Measurements from ENCODE around the gene TGM2.

The TGM2 gene

GRCh38 chr20:38130687-38131587 lies 34.1 kb downstream of the TGM2 start:
- DNase-seq, result no peak

DNA sequence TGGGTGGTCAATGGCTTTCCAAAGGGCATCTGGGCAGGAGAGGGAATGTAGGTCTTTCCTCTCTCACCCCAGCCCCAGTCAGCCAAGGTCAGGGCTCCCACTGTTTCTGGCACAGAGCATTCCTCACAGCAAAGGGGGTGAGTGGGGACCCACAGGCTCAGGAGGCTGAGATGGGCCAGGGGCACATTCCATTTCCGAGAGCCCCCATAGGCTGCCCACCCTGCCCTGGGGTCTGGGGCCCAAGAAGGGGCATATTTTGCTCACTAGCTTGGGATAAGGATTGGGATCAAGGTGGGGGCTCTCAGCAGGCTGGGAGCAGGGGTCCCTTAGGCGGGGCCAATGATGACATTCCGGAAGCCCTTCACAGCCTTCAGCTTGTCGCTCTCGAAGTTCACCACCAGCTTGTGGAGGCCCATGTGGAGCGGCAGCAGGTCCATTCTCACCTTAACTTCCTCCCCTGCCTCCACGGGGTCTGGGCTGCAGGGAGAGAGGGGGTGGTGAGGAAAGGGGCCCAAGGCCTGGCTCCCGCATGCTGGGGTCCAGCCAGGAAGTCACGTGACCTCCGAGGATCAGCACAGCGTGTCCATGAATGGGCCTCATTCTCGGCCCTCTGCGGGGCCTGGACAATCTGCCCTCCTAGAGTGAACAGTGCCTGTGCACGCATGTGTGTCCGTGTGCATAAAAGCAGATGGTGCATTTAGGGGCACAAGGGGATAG lies 35.0 kb downstream of the TGM2 start:
- DNase-seq, result no peak

- no peak for DNase-seq
Measured at GRCh38 chr20:38129248-38129865, 35.7 kb downstream of the TGM2 start.

DNA sequence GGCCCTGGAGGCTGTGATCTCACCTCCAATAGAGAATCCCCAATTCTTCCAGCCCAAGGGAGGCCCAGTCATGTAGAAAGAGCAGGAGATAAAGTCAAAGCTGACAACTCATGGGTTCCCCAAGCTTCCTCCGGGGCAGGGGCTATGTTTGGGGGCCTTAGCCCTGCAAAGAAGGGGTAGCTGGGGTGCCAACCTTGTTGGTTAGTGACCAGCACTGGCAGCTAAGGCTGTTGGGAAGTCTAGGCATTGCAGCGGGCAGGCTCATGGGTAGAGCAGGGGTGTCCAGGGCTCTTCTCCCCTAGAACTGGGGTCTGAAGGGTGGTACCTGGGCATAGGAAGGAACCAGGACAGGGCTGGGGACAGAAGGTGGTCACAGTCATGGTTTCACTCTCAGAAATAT lies 36.4 kb downstream of the TGM2 start:
- no peak for DNase-seq

GRCh38 chr20:38127920-38128528 lies 37.0 kb downstream of the TGM2 start:
- DNase-seq, result no peak

DNA sequence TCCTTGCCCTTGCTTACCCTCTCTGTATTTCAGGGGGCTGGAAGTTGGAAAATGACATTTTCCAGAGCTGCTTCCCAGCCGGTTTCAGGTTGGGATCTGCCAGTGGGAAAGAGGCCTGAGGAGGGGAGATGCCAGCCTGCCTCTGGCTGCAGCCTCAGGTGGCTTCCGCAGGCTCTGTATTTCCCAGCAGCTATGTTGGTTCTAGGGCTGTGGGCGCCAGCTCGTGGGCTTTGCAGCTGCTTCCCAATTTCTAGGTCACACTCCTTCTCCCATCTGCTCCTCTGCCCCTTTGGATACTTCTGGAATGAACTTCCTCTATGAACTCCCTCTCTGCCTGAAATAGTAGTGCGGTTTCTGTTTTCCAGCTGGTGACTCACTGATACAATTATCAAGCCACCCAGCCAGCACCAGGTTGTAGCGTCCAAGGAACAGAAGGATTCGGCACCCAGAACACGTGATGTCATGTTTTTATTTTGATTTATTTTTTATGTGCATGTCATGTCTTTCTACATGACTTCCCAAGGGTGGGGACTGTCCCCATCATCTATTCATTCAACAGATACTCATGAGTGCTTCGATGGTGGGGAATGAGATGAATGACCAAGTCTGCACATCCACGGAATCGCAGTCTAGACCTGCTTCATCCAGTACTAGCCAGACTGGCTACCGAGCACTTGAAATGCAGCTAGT lies 38.0 kb downstream of the TGM2 start:
- peak; percentile 75 for DNase-seq

GRCh38 chr20:38126146-38126921 lies 38.7 kb downstream of the TGM2 start:
- DNase-seq, result no peak

GRCh38 chr20:38125157-38126056 lies 39.7 kb downstream of the TGM2 start:
- no peak for DNase-seq

- DNase-seq, result peak; percentile 34
Measured at GRCh38 chr20:38123021-38123587, 42.0 kb downstream of the TGM2 start.

GRCh38 chr20:38121741-38122140 lies 43.3 kb downstream of the TGM2 start:
- DNase-seq, result no peak

- no peak for DNase-seq
Measured at GRCh38 chr20:38120625-38120988, 44.5 kb downstream of the TGM2 start.

DNA sequence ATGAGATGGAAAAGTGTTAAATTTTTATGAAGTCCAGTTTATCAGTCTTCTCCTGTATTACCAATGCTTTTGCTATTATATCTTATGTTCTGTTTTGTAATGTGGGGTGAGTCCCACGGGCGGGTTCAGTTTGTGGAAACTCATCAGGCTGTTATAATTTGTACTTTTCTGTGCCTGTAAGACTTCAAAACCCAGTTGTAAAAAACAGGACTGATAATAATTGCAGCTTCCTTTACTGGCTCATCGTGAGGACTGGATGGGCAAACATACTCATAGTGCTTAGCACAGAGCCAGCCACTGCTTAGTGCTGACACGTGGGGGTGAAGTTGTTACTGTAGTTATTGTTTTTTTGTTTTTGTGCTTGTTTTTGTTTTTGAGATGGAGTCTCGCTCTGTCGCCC lies 45.6 kb downstream of the TGM2 start:
- DNase-seq, result no peak

DNA sequence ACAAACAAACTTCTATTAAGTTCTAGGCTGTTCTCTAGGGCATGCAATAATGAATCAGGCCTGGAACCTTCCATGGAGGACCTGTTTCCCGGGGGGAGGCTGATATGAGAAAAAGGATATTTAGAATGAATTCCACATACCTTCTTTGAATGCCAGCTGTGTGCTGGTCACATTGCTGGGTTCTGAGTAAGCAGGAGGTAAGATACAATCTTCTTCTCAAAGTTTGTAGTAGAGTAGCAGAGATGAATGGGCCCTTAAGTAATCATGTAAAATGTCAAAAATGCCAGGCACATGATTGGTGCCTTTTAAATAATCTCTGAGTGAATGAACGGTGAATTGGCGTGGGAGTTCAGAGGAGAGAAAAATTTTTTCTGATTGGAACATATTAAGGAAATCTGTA lies 47.4 kb downstream of the TGM2 start:
- peak; percentile 79 for DNase-seq

DNA sequence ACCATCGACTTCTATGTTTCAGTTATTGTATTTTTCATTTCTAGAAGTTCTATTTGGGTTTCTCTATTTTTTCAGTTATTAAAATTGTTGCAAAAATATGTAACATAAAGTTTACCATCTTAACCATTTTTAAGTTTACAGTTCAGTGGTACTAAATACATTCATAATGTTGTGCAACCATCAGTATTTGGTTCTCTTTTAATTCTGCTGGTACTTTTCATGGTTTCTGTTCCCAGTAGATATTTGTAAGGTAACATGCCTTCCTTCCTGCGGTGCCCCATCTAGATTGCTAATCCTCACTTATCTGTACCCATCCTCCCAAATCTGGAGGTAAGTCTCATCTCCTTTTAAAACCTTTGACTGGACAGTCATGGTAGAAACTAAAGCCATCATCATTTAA lies 47.9 kb downstream of the TGM2 start:
- no peak for DNase-seq

DNA sequence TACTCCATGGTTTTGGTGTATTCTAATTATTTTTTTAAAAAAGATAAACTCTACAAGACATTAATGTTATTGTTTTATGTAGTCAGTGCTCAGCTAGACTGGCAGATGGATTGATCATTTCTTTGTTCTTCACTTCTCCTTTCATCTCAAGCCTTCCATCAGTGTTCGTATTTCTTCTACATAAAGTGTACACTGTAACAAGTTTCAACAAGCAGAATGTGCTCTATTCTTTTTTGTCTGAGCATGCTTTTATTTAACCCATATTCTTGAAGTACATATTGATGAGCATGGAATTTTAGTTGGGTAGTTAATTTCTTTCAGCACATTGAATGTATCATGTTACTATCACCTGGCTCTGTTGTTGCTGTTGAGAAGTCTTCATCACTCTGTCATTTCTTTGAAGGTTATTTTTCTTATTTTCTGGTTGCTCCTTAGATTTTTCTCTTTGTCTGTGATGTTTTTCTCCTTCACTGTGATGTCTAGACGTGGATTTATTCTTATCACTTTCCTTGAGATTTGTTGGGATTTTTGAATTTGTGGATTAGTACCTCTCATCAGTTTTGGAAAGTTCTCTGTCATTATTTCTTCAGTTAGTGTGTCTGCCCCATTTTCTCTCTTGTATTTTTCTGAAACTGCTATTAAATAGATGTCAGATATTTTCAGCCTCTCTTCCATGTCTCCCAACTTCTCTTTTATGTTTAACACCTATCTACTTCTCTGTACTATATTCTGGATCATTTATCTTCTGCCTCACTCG lies 48.5 kb downstream of the TGM2 start:
- no peak for DNase-seq

DNA sequence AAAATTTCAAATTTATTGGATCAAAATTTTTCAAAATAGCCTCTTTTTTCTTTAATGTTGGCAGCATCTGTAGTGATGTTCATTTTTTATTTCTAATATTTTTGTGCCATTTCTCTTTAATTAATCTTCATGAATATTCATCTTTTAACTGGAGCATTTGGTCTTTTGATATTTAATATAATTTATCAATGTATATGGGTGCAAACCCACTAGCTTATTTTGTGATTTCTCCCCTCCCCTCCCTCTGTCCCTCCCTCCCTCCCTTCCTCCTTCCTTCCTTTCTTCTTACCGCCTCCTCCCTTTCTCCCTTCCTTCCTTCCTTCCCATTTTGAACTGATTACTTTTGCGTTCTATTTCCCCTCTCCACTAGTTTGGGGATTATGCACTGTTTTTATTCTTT lies 49.2 kb downstream of the TGM2 start:
- no peak for DNase-seq

GRCh38 chr20:38115205-38115604 lies 49.9 kb downstream of the TGM2 start:
- no peak for DNase-seq

- peak; percentile 54 for DNase-seq
Measured at GRCh38 chr20:38114353-38114791, 50.7 kb downstream of the TGM2 start.

All from fibroblast of skin of right quadriceps (primary cell).